Measurements from ENCODE around the gene IFI27L1.

The IFI27L1 gene

GRCh38 chr14:94043756-94044475 is 37.2 kb upstream of the IFI27L1 start:
- no peak for DNase-seq (ENCODE audit: low read depth)
- H3K4me3 ChIP-seq (replicated peaks; ENCODE audit: low read depth, low read length) = no peak overlapping the region
- TF ChIP-seq, protein P1, sequence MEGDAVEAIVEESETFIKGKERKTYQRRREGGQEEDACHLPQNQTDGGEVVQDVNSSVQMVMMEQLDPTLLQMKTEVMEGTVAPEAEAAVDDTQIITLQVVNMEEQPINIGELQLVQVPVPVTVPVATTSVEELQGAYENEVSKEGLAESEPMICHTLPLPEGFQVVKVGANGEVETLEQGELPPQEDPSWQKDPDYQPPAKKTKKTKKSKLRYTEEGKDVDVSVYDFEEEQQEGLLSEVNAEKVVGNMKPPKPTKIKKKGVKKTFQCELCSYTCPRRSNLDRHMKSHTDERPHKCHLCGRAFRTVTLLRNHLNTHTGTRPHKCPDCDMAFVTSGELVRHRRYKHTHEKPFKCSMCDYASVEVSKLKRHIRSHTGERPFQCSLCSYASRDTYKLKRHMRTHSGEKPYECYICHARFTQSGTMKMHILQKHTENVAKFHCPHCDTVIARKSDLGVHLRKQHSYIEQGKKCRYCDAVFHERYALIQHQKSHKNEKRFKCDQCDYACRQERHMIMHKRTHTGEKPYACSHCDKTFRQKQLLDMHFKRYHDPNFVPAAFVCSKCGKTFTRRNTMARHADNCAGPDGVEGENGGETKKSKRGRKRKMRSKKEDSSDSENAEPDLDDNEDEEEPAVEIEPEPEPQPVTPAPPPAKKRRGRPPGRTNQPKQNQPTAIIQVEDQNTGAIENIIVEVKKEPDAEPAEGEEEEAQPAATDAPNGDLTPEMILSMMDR (IDR thresholded peaks at IDR 0.05; ENCODE audit: low read length, missing control alignments) = no peak

GRCh38 chr14:94044476-94045091 is 36.5 kb upstream of the IFI27L1 start:
- TF ChIP-seq, protein P1 (IDR thresholded peaks at IDR 0.05; ENCODE audit: low read length, missing control alignments) = no peak
- no peak for DNase-seq (ENCODE audit: low read depth)
- no peak overlapping the region for H3K4me3 ChIP-seq (replicated peaks; ENCODE audit: low read depth, low read length)

DNA sequence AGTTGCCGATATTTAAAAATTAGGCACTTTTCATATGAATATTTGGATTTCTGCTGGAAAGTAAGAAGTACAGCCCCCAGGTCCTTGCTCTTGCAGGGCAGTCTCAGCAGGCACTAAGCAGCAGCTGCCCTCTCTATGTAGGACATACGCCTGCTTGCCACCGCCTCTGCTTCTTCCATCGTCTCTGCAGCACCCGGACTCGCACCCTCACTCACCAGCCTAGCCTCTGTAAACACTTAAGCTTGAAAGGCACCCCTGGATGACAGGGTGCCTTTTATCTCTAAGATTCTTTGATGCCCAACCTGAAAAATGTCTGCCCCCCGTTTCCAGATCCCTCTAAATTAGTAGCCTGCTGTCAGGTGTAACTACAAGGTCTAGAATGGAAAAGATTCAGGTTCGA is 36.0 kb upstream of the IFI27L1 start:
- H3K4me3 ChIP-seq (replicated peaks; ENCODE audit: low read depth, low read length) = no peak overlapping the region
- no peak for DNase-seq (ENCODE audit: low read depth)
- TF ChIP-seq, protein P1 (IDR thresholded peaks at IDR 0.05; ENCODE audit: low read length, missing control alignments) = no peak

GRCh38 chr14:94045563-94046345 is 35.4 kb upstream of the IFI27L1 start:
- TF ChIP-seq, protein P1 (IDR thresholded peaks at IDR 0.05; ENCODE audit: low read length, missing control alignments) = no peak
- no peak overlapping the region for H3K4me3 ChIP-seq (replicated peaks; ENCODE audit: low read depth, low read length)
- DNase-seq (ENCODE audit: low read depth) = no peak

- DNase-seq (ENCODE audit: low read depth) = no peak
- TF ChIP-seq, protein P1 (IDR thresholded peaks at IDR 0.05; ENCODE audit: low read length, missing control alignments) = no peak
- no peak overlapping the region for H3K4me3 ChIP-seq (replicated peaks; ENCODE audit: low read depth, low read length)
Measured at GRCh38 chr14:94046696-94047250, 34.3 kb upstream of the IFI27L1 start.

DNA sequence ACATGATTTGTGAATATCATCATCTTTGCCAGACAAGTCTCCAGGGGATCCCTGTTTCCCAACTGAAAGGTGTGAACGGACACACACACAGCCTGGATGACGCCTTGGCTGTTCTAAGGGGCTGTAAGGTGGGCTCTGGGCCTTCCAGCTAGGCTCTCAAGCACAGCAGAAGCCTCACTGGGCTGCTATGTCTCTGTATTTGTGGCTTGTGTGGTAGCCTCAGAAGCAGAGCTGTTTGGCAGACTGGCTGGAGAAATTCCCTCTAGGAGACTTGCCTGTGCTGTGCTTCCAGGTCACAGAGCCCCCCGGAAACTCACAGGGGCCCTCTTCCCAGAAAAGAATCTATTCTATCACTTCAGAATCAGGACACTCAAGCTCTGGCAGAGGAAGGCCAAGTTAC is 33.5 kb upstream of the IFI27L1 start:
- TF ChIP-seq, protein P1 (IDR thresholded peaks at IDR 0.05; ENCODE audit: low read length, missing control alignments) = no peak
- no peak overlapping the region for H3K4me3 ChIP-seq (replicated peaks; ENCODE audit: low read depth, low read length)
- DNase-seq (ENCODE audit: low read depth) = no peak

Data from fibroblast of pulmonary artery (primary cell).